CD4-positive, alpha-beta T cell treated with Interleukin-4 for 1 hour (primary cell): ENCODE measurements around the gene ATP5PF.
"Not testable (repeated sequence)": the region's sequence is repeated elsewhere in the genome, so short reads cannot be mapped to it uniquely, and the experiment has no call there.

Experiments
- DNase-seq, 2 donors: peaks; one replicate each; pipeline ENCODE4 v3.0.0-alpha.2; 2020 to 2022

Gene ATP5PF

GRCh38 chr21:25734904-25735645, at the start of gene ATP5PF, which contains the start of gene GABPA:
ATP5PF (minus strand) TSS chr21:25734904; CDS start chr21:25729794, 5,110 bp downstream.
GABPA (plus strand) TSS chr21:25734972; CDS start chr21:25741599, 6,627 bp downstream.
- peak; percentile 98 for DNase-seq

- DNase-seq: not testable (repeated sequence)
Measured at GRCh38 chr21:25778126-25778875, 43.6 kb upstream of the ATP5PF start.

- DNase-seq: no peak
Measured at GRCh38 chr21:25776440-25776839, 41.7 kb upstream of the ATP5PF start.

GRCh38 chr21:25772686-25773085, 38.0 kb upstream of the ATP5PF start:
- no peak for DNase-seq

- DNase-seq: no peak
Measured at GRCh38 chr21:25767921-25768320, 33.2 kb upstream of the ATP5PF start.

- no peak for DNase-seq
Measured at GRCh38 chr21:25764065-25764464, 29.4 kb upstream of the ATP5PF start.

GRCh38 chr21:25760677-25761076, 26.0 kb upstream of the ATP5PF start:
- DNase-seq: no peak

GRCh38 chr21:25760061-25760460, 25.4 kb upstream of the ATP5PF start:
- no peak for DNase-seq

GRCh38 chr21:25759573-25759972, 24.9 kb upstream of the ATP5PF start:
- DNase-seq: no peak

- DNase-seq: no peak
Measured at GRCh38 chr21:25757531-25757930, 22.8 kb upstream of the ATP5PF start.

GRCh38 chr21:25756190-25756932, 21.7 kb upstream of the ATP5PF start:
- no peak for DNase-seq

GRCh38 chr21:25752416-25752815, 17.7 kb upstream of the ATP5PF start:
- no peak for DNase-seq

- no peak for DNase-seq
Measured at GRCh38 chr21:25750085-25750484, 15.4 kb upstream of the ATP5PF start.

- DNase-seq: no peak
Measured at GRCh38 chr21:25744854-25745253, 10.2 kb upstream of the ATP5PF start.

- DNase-seq: no peak
Measured at GRCh38 chr21:25742900-25743299, 8.2 kb upstream of the ATP5PF start.

- DNase-seq: no peak
Measured at GRCh38 chr21:25737421-25737820, 2.7 kb upstream of the ATP5PF start.

GRCh38 chr21:25735646-25736597, 1.2 kb upstream of the ATP5PF start:
- peak in 1 of 2 donors; percentile 19 for DNase-seq

- DNase-seq: no peak
Measured at GRCh38 chr21:25734654-25734903, 125 bp downstream of the ATP5PF start.

GRCh38 chr21:25733859-25734653, 648 bp downstream of the ATP5PF start:
- peak in 1 of 2 donors; percentile 14 for DNase-seq

- DNase-seq: no peak
Measured at GRCh38 chr21:25732091-25732760, 2.5 kb downstream of the ATP5PF start.

- DNase-seq: no peak
Measured at GRCh38 chr21:25722631-25723030, 12.1 kb downstream of the ATP5PF start.
